NCI-H748 (cell line): ENCODE measurements around the gene CXXC5.
A peak's percentile ranks its signal among the peaks of the same experiment; 100 is the strongest.

ENCODE experiments used
- DNase-seq: peaks from one replicate; lab custom pipeline; 2025; ENCODE audit not compliant: unreplicated experiment; lab: John Stamatoyannopoulos, UW

Gene CXXC5

DNA sequence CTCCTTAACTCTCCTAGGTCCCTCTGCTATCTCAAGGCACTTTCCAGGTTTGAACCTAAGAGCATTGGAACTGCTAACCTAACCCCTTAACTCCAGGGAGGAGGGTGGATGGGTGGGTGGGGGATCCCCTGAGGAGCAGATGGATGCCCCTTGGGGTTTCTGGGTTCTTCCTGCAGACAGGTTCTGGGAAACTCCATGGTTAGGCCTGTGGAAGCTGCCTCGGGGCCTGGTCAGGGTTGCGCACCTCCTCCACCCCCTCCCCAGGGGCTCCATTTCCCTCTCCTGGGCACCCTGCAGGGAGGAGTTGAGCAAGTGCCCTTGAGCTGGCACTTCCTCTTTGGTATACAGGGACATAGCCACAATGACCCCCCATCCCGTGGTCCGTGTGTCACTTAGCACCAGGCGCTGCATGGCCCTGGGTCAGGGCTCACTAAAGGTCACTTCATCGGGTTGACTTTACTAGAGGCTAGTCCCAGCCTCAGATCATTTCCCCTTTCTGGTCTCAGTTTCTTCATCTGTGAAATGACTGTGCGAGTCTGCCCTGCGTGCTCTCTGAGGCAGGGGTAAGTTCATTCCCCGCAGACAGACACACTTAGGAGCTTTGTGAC is 16.0 kb downstream of the CXXC5 start:
- no peak for DNase-seq

DNA sequence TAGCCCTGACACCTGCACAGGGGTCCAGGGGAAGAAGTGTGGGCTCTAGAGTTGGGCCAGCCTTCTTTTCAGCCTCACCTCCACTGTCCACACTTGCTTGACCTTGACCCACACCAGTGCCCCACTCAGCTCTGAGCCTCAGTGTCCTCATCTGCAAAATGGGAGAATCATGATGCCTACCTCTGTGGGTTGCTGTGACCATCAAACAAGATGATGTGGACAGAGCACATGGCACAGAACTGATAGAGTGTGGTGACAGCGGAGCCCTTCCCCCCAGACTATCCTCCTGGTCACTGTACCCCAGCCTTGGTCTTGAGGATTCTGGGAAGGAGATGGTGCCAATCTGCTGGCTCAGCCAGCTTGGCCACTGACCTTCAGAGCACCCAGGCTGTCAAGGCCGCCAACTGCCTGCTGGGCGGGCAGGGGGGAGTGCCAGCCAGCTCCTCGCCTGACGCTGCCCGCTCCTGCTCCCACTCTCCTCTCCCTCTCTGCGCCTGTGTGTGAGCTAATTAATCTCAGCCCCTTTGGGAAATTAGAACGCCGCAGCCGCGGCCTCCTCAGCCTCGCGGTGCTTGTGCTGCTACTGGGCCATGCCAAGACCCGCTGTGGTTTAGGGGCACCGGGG is 16.7 kb downstream of the CXXC5 start:
- DNase-seq, result no peak

DNA sequence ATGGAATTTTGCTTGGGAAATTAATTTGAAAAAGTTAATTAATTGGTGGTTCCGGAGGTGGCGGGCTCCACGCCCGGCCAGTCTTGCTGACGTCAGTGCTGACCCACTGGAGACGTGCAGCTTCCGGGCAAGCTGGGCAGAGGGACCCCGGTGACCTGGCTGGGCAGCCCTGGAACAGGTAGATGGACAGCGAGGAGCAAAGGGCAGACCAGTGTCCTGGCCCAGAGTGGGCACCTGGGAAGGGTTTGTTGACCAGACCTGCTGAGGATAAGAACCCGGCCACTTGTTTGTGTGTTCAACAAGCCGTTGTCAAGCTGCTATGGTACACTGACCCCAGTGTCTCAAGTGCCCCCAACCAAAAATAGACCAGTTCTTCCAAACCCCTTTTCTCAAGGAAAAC is 17.5 kb downstream of the CXXC5 start:
- no peak for DNase-seq

DNA sequence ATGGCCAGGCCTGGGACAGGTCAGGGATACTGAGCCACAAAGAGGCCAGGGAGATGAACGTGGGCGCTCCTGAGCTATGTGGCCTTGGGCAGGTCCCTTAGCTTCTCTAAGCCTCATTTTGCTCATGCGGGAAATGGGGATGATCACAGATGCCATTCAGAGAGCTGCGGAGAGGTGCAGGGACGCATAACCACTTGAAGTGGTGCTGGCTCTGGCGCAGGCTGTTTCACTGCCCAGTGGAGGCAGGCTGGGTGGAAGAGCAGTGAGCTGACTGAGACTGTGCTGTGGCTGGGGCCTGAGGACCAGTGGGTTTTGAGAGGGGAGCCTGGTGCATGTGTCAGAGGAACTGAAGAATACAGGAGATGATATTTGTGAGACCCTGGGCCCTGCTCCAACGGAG is 18.4 kb downstream of the CXXC5 start:
- no peak for DNase-seq

DNA sequence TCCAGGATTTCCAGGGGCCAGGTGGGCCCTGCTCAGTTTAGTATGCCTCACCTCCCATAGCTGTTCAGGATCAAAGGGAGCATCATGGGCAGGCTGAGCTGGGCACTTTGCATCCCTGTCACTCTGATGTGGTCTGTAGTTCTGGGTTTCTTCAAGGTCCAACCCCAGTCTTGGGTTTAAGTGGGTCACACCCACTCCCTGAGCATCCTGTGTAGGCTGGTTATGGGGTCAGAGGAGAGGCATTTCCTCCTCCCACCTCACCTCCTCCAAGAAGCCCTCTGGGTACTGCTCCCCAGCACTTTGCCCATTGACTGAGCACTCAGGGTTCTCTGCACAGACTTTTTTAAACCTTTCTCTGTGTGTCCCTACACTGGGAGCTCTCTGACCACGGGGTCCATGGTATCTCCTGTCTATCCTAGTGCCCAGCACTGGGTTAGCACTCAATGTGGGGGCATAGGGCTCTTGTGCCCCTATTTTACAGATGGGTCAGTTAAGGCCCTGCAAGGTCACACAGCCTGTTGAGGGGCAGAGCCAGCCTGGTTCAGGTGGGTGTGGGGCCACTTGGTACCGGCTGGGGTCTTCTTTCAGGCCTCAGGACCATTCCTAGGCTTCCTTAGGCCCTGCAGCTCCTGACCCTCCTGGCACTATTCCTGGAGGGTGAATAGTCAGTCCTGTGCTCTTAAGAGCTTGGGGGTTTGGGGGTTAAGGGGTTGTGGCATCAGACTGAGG is 19.0 kb downstream of the CXXC5 start:
- no peak for DNase-seq

DNA sequence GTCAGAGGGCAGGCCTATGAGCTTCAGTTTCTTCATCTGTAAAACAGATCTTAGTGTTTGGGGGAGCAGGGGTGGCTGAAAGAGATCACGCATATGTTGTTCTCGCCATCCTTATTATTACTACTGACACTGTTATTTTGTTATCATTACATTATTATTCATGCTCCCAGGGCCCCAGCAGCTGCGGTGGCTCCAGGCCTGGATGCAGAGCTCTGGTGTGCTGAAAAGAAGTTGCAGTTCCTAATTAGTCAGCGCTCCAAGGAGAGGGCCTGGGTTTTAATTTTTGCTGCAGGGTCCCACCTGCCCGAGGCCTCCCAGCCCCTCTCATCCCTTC is 19.5 kb downstream of the CXXC5 start:
- no peak for DNase-seq

DNA sequence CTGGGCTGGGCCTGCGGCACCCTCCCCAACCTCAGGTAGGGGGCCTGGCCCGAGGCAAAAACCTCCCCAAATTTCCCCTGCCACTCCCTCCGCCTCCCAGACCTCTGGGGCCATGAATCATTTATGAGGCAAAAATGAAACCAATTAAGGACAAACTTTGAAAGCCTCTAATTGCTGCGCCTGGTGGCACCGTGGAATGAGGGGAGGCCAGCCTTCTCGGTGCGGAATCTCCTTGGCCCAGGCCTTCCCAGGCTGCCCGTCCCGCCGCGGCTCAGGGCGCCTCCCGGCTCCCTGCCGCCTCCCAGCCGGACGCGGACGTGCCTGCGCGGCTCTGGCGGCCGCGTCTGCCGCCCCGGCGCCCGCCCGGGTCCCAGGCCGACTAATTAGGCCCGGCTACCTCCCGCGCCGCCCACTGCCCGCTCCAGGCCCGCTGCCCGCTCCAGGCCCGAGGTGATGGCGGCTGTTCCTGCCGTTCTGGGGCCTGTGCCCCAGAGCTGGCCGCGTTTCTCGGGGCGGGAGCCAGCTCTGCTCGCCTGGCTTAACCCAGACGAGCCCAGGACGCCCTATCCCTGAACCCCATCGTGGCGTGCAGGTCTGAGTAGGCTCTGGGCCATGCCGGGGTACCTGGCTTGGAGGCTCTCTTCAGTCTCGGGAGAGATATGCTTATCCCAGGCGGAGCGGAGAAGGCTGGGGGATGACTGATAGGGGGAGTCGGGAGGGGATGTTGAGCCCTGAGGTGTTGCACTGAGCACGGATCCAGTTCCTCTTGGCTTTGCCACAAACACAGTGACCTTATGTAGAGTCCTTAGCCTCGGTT is 20.1 kb downstream of the CXXC5 start:
- no peak for DNase-seq

DNA sequence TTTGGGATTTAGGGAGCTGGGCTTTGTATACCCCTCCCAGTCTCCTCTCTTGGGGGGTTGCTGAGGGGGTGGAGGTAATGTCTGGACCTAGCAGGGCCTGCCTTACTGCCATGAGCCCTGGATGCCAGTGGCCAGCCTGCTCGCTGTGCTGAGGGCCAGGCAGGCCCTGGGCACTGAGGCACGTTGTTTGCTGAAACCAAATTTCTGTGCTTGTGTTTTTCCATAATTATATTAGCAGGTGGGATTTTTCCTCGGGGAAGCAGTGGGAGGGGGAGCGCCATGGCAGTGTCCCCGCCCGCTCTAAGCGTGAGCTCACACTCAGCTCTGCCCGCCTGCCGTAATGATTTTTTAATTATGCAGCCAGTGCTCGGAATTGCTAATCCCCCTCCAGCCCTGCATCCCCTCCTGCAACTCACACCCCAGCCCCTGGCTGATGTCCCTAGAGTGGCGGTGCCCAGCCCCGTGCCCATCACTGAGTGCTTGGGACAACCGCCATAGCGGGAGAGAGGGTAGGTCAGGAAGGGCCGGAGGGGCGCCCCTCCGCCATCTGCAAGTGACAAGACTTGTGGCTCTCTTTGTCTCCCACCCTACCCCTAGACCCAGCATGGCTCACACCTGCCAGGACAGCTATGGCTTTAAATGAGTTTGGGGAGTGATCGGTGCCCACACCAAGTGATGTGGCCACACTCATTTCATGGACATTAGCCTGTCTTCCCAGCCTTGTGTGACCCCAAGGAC is 20.9 kb downstream of the CXXC5 start:
- DNase-seq, result peak; percentile 33

DNA sequence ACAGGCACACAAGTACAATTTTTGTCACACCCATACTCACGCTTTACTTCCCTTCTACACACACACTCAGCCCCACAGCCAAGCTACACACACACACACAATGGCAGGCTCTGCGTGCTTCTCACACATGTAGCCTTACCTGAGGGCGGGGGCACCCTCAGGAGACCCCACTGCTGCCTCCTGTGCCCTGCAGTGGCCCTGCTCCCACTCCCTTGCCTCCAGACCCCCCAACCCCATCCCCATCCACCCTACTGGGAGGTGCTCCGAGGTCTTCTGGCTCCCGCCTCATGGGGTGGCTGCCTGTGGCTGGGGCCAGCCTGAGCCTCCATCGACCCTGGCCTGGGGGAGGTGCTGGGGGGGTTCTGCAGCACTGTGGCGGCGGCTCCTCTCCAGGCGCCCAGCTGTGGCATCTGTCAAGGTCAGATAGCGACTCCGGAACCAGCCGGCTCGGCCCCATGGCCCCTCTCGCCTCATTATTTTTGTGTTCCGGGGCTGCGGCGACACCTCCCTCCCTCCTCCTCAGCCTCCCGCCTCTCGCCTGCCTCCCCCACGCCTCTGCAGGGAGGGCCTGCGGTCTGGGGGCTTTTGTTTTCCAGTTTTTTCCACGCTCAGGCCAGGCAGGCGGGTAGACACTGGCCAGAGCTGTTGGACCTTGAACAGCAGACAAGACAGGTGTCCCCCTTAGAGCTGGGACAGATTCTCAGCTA is 21.7 kb downstream of the CXXC5 start:
- DNase-seq, result no peak

DNA sequence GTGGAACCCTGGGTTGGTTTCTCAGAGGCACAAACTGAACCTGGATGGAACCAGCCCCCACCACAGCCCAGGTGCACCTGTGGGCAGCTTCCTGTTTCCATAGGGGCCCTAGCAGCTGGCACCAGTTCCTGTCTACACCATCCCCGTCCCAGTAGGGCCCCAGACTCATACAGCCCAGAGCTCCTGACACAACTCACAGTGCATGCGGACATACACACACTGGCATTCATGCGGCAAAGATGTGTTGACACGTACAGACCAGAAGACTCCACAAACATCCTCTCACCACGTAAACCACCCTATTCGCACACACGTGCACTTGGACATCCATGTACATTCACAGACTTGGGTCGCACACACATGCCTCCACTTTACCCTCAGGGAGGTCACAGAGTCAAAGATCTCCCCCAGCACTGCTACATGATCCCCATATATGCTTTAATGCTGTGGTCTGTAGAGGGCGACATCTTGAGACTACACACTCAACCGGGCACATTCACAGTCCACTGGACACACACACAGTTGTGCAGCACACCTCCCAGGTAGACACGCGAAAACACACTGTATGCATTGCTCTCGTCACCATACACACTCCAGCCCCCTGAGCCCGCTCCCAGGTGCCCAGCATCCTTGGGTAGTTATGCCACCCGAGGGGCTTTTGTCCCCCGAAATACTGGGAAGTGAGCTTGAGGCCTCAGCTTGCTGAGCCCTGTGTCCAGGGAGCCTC is 22.4 kb downstream of the CXXC5 start:
- DNase-seq, result no peak

DNA sequence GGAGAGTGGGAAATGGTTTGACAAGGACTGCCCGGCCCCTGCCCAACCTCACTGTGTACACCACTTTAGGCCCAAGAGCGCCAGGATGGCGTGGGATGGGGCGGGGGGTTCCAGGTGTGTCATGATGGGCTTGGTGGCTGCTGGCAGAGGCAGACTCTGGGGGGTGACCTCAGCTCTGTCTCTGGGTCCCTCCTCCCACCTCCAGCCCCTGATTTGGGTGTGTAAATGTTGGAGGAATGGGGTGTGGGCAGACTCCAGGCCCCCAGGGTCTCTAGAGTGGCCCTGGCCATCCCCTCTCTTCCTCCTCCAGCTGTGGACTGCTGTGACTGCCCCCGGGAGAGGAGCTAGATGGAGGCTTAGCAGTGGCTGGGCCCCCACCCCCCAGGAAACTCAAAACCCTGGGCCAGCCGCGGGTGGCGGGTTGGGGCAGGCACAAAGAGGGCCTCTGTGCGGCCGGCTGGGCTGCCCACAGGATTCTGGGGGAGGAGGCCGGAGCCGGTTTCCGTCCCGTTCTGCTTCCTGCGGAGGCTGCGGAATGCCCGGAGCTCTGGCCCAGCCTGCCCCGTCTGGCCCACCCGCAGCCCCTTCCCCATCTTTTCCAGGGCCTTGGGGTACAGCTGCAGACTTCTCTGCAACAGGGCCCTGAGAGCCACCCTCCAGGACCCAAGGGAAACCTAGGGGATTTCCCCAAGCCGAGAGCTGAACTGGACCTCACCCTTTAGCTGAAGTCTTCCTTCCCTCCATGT is 23.1 kb downstream of the CXXC5 start:
- no peak for DNase-seq

DNA sequence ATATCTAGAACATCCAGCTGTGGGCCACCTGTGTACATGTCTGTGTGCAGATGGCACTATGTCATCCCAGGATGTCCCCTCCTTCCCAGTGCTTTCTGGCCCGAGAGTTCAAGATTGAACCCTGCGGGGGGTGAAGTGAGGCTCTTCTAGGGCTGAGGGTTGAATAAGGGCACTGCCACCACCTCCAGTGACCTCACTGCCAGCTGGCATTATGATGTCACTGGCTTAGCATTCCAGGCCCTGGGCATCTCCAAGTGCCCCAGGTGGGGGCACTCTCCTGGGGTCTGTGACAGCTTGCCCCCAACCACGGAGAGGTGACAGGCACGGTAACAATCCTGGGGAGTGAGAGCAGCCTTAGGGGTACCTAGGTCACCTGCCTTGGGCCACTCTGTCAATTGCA is 27.1 kb downstream of the CXXC5 start:
- DNase-seq, result no peak

DNA sequence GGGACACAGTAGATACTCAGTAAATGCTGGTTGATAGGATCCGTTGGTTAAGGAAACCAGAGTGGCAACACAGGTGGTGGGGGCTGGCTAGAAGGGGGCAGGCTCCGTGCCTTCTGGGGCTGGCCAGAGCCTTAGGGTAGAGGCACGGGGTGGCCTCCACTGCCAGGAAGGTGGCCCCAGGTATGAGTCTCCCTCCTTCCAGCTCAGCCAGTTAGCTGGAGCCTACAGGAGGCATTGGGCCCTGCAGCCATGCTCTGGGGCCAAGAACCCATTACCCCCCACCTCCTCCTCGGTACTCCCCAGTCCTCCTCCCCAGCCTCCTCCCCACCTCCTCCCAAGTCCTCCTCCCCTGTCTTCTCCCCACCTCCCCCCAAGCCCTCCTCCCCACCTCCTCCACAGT is 27.7 kb downstream of the CXXC5 start:
- DNase-seq, result no peak

DNA sequence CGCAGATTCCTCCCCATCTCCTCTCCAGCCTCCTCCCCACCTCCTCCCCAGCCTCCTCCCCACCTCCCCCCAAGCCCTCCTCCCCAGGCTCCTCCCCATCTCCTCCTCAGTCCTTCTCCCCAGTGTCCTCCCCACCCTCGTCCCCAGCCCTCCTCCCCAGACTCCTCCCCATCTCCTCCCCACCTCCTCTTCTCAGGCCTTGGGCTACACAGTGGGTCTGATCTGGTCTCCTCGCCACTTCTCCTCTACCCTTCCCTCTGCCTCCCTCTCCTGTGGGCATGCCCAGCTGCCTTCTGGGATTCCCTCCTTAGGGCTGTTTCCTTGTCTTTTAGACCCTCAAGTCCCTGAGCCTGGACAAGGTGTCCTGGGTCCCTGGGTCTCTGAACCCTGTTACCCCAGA is 28.3 kb downstream of the CXXC5 start:
- no peak for DNase-seq

DNA sequence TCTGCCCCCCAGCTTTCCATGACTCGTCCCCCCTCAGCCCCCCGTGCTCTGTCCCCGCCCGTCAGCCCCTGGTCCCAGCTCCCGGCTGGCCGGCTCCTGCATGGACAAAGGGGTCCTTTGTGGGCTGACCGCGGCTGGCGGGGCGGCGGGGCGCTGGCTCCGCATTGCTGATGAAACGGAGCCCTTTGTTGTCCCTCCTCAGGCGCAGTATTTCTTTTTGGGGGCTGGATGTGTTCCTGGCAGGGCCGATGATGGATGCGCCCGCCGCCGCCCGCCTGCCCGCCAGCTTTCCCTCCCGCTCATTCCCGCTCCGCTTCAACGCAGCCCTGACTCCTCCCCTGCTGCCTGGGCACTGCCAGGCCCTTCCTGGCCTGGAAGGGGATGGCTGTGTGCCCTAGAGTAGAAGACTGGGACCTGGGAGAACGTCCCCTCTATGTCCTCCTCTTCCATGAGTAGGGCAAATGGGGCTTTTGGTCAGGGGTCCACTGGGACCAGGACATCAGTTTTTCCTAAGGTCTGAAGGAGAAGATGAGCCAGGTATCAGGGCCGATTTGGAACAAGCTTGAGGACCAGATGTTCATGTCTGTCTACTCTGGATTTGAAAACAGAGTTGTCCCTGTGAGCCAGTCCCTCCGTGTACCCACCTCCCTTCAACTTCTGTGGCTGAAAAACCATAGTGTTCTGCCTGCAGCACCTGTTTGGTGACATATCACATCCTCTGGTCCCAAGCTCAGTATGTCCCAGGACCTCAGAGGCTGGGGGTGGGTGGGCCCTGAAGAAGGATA is 29.0 kb downstream of the CXXC5 start:
- DNase-seq, result peak; percentile 16

DNA sequence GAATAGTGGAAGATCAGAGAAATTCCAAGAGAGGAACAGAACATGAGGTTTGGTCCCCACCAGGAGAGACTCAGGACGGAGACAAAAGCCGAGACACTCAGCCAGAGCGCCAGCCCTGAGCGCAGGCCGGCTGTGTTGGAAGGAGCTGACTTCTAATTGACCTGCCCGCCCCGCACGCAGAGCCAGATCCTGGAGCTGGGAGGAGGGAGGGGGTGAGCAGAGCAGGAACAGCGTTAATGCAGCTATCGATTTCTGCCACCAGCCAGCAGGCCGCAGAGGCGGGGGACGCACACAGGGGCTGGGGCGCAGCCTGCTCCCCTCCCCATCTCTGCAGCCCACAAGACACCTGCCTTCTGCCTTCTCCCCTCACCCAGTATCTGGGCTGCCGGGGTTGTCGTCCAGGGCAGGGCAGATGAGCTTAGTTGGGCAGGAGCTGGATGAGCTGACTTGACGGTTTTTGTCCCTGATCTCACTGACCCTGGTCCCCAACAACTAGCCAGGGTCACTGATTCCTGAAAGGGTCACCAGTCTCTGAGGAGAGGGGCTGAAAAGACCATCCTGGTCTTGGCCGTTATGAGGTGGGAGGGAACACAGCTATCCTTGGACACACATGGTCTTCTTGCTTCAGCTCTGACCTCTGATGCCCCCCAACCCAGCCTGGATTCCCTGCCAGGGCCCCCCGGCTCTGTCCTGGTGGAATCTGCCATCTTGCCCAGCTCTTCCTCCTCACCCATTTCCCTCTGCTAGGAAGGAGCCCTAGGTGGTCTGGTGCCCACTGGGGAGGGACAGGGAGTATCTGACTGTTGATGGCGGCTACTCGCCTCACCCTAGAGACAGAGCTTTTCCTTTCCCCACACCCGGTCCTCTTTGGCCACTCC is 29.8 kb downstream of the CXXC5 start:
- DNase-seq, result peak; percentile 15
